ENCODE measurements around the gene DEFB116.

The DEFB116 gene

DNA sequence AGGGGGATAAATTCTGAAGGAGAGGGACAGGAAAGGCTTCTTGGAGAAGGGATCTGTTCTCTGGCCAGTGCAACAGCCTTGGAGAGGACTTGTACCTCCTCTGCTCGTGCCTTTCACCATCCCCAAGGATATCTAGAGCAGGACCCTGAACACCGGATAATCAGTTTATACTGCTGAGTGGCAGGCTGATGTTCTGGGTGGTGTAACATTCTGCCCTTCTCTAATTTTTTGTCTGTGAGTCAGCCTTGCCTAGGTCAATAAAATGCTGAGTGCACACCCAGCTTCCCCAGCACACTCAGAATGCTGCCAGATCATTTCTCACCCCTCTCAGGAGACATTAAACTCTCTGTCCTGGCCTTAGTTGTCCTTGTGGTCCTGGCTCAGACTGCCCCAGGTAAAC is 51.0 kb downstream of the DEFB116 start, which contains the start of gene DEFB115:
Gene DEFB115, plus strand, starts transcription at position 301 of the 400 bp plus-strand sequence. Its CDS starts 0 bp downstream, at position 301.
- Histone ChIP-seq H3K27me3 (no peaks in the 10 kb centered on the region), H3K36me3 (no peaks in the 10 kb centered on the region), H3K4me2 (no peak within 1 kb of the TSS), H3K27ac (no peak within 1 kb of the TSS), H3K4me1 (peaks cover 0 to 4% (median 0%) of the 10 kb centered on the region in 10 experiments; a peak in 4 of 20 replicates), H3K9me3 (replicated peaks in 1 of 11) (peaks cover 0 to 7% (median 0%) of the 10 kb centered on the region in 11 experiments; a peak in 1 of 22 replicates), H3K9ac (no peak within 1 kb of the TSS), H3K4me3 (no peak within 1 kb of the TSS), H4K20me1 (no peaks in the 10 kb centered on the region)
- no peak for TF ChIP-seq Cebpa-rat (IDR thresholded peaks at IDR 0.05)

DNA sequence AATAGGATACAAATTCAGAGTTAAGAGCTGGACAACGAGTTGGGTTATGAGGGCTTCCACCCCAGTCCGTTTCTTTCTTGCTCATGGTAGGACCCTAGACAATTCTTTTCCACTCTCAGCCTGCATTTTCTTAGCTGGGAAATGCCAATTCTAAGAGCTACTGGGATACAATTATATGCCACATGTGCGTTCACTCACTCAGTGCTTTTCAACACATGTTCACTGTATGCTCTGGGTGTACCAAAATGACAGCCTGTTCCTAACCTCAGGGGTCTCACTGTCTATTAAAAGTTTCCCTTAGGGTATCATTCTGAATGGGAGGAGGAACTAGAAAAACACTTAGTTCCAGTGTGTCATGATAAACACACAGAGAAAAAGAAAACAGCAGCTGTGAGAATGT is 51.4 kb downstream of the DEFB116 start:
- Histone ChIP-seq H3K4me3 (no peak overlapping the region), H3K27ac (no peak overlapping the region), H3K9me3 (replicated peaks in 1 of 11) (peaks cover 0 to 7% (median 0%) of the 10 kb centered on the region in 11 experiments; a peak in 1 of 22 replicates), H3K9ac (no peak overlapping the region), H3K36me3 (no peaks in the 10 kb centered on the region), H3K27me3 (no peaks in the 10 kb centered on the region), H3K4me1 (peaks cover 0 to 4% (median 0%) of the 10 kb centered on the region in 10 experiments; a peak in 4 of 20 replicates), H4K20me1 (no peaks in the 10 kb centered on the region), H3K4me2 (no peak overlapping the region)
- TF ChIP-seq Cebpa-rat (IDR thresholded peaks at IDR 0.05): no peak

Measured in BLaER1 treated with 17β-estradiol and CSF1 and Interleukin-3, amounts not matched to agents 10 nM and 100 nM (cell line).